Stimulated activated naive CD4-positive, alpha-beta T cell (primary cell): ENCODE measurements around the gene FOXL1.

Experiments
- DNase-seq, 6 experiments: peaks; one replicate each; lab custom pipeline; 2025; lab: John Stamatoyannopoulos, UW

FOXL1 gene

GRCh38 chr16:86631444-86631843, 53.1 kb downstream of the FOXL1 start:
- no peak for DNase-seq
